Measurements from ENCODE around the gene PCSK5.

DNA sequence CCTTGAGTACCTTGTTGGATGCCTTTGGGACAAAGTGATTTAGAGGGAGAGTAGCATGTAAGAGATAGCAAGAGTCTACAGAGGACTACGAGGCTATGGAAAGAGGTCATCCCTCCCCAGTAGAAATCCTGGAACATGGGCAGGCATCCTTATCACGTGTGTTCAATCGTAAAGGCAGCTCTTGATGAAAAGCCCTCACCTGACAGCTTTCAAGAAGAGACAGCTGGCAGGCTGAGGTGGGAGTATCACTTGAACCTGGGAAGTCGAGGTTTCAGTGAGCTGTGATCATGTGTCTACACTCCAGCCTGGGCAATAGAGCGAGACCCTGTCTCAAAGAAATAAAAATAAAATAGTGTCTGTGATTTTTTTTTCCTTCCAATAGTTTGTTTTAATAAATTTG lies 112.6 kb downstream of the PCSK5 start:
- TF ChIP-seq EZH2 (IDR thresholded peaks at IDR 0.05) = no peak
- TF ChIP-seq, protein P1, sequence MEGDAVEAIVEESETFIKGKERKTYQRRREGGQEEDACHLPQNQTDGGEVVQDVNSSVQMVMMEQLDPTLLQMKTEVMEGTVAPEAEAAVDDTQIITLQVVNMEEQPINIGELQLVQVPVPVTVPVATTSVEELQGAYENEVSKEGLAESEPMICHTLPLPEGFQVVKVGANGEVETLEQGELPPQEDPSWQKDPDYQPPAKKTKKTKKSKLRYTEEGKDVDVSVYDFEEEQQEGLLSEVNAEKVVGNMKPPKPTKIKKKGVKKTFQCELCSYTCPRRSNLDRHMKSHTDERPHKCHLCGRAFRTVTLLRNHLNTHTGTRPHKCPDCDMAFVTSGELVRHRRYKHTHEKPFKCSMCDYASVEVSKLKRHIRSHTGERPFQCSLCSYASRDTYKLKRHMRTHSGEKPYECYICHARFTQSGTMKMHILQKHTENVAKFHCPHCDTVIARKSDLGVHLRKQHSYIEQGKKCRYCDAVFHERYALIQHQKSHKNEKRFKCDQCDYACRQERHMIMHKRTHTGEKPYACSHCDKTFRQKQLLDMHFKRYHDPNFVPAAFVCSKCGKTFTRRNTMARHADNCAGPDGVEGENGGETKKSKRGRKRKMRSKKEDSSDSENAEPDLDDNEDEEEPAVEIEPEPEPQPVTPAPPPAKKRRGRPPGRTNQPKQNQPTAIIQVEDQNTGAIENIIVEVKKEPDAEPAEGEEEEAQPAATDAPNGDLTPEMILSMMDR (IDR thresholded peaks at IDR 0.05 in 2 of 3, conservative IDR thresholded peaks at IDR 0.05 in 1 of 3; ENCODE audit: borderline replicate concordance in 1 of 3, insufficient read depth in 1 of 3, low read depth in 2 of 3, low read length in 2 of 3) = no peak
- TF ChIP-seq POLR2AphosphoS5 (IDR thresholded peaks at IDR 0.05; ENCODE audit: low read depth, low read length) = no peak
- TF ChIP-seq, protein P2, sequence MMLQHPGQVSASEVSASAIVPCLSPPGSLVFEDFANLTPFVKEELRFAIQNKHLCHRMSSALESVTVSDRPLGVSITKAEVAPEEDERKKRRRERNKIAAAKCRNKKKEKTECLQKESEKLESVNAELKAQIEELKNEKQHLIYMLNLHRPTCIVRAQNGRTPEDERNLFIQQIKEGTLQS (IDR thresholded peaks at IDR 0.05) = no peak
- TF ChIP-seq EGR1 (IDR thresholded peaks at IDR 0.05; ENCODE audit: low read depth) = no peak
- no peak for TF ChIP-seq ZFX (IDR thresholded peaks at IDR 0.05)
